GM12865 (cell line): ENCODE measurements around the gene MAN2A1.

Source experiments
- DNase-seq: peaks from one replicate; pipeline ENCODE4 v3.0.0; 2010; ENCODE audit warnings: low read depth
- H3K4me3 ChIP-seq: 2 replicates; pipeline ENCODE4 v1.5.1; 2011; ENCODE audit warnings: mild to moderate bottlenecking, low read depth, low read length, control low read depth
- CTCF ChIP-seq: IDR thresholded peaks from 2 replicates; pipeline ENCODE4 v1.5.1; 2011; ENCODE audit warnings: low read length, control low read depth, low read depth, inconsistent platforms; ENCODE audit not compliant: insufficient read depth; ENCODE audit errors: missing control alignments

MAN2A1 gene

DNA sequence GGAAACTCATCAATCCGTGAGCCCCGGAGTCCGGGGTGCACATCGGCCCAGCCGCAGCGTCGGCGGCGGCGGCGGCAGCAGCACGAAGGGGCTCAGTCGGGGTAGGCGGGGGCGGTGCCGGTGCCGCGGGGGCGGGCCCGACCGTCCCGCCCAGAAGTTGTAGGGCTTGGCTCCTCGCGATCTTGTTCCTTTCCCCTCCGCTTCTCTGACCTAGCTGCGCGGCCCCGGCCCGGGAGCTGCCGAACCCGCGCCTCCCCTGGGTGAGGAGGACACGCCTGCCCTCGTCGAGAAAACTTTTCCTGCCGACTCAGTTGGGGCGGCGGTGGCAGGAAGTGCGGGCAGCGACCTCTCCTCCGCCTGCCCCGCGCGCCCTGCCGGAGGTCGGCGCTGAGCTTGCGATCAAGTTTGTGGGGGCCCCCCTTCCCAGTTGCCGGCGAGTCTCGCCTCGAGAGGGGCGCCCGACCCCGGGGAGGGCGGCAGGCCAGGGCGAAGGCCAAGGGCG lies at the start of gene MAN2A1:
Gene MAN2A1 (plus strand): TSS at position 188 of the 502 bp plus-strand sequence. CDS start 491 bp downstream, outside the sequence.
- TF ChIP-seq CTCF = no peak
- DNase-seq = peak; percentile 88
- H3K4me3 ChIP-seq = peak within 1 kb of the TSS; percentile 77

DNA sequence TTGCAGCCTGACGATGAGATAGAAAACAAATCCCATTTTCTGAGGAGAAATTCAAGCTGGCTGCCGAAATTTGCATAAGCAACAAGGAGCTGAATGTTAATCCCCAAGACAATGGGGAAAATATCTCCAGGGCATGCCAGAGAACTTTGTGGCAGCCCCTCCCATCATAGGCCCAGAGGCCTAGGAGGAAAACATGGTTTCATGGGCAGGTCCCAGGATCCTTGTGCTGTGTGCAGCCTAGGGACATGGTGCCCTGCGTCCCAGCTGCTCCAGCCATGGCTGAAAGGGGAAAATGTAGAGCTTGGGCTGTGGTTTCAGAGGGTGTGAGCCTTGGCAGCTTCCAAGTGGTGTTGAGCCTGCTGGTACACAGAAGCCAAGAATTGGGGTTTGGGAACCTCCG lies 48.8 kb upstream of the MAN2A1 start:
- no peak for DNase-seq
- H3K4me3 ChIP-seq = no peak overlapping the region
- no peak for TF ChIP-seq CTCF

DNA sequence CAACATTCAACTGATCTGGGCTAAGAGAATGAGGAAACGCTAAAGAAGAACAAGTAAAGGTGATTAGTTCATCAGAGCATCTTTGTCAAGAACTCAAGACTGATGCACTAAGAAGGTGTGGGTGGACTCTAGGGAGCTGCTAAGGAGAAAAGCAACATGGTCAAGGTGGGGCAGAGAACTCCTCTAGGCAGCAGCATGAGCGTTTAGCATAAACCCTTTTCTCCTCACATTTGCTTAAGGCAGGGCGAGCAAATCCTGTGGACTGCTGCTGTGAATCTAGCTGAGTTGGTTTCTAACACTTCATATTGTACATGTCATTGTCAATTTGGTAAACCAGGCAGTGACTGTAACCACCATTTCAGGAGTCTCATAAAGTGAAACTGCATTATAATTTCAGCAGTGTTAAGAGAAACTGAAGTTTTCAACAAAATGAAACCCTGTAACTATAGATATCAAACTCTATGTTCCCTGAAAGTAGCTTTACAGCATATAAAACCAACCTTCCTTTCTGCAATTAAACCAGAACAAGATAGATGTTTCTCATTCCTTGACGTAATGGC lies 45.9 kb upstream of the MAN2A1 start:
- TF ChIP-seq CTCF = no peak

GRCh38 chr5:109644829-109645228 lies 44.9 kb upstream of the MAN2A1 start:
- DNase-seq = no peak

More for the DNA sequence above, 45.9 kb upstream of the MAN2A1 start:
- H3K4me3 ChIP-seq = no peak overlapping the region
- no peak for DNase-seq

DNA sequence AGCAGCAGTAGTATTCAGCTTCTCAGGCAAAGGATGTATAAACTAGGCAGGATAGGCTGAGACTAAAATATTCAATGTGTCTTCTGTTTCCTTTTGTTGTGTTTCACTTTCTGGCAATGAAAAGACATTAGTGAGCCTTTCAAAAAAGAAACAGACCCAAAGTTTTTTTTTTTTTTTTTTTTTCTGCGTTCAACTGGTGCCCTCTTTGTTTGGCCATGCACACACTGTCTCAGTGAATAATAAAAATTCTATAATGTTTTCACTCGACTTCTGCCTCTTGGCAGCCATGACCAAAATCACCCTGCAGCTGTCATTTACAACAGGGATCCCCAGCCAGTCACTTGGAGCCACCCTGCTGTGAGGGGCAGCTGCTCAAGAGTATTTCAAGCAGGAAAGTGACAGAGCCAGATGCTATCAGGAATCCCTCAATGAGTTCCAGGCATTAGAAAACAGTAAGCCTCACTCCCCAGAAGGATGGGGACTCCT lies 44.0 kb upstream of the MAN2A1 start:
- no peak for DNase-seq
- H3K4me3 ChIP-seq = no peak overlapping the region
- TF ChIP-seq CTCF = no peak

More at GRCh38 chr5:109644829-109645228, 44.9 kb upstream of the MAN2A1 start:
- no peak for TF ChIP-seq CTCF
- no peak overlapping the region for H3K4me3 ChIP-seq

GRCh38 chr5:109649318-109649717 lies 40.4 kb upstream of the MAN2A1 start:
- no peak for DNase-seq
- TF ChIP-seq CTCF = no peak

GRCh38 chr5:109650493-109650892 lies 39.2 kb upstream of the MAN2A1 start:
- H3K4me3 ChIP-seq = no peak overlapping the region
- DNase-seq = no peak
- no peak for TF ChIP-seq CTCF

More at GRCh38 chr5:109649318-109649717, 40.4 kb upstream of the MAN2A1 start:
- H3K4me3 ChIP-seq = no peak overlapping the region
